Endothelial cell (in vitro differentiated cells): ENCODE data around the gene FGD3. TPM values are rescaled to one million over a fixed set of nuclear protein-coding genes. Genes with fewer than 3 reads are reported as not detected.

Source experiments
- DNase-seq: peaks from one replicate; pipeline ENCODE4 v3.0.0; 2021; ENCODE audit warnings: low spot score
- H3K27ac Mint-ChIP-seq: one replicate; pipeline ENCODE4 v1.8.0; 2021; ENCODE audit warnings: mixed read lengths, inconsistent platforms; ENCODE audit not compliant: unreplicated experiment
- H3K27me3 Mint-ChIP-seq: one replicate; pipeline ENCODE4 v1.8.0; 2021; ENCODE audit warnings: mild to moderate bottlenecking, moderate library complexity, mixed read lengths, inconsistent platforms; ENCODE audit not compliant: unreplicated experiment
- H3K36me3 Mint-ChIP-seq: one replicate; pipeline ENCODE4 v1.8.0; 2021; ENCODE audit warnings: mild to moderate bottlenecking, low read depth, mixed read lengths, inconsistent platforms; ENCODE audit not compliant: unreplicated experiment
- H3K4me1 Mint-ChIP-seq: one replicate; pipeline ENCODE4 v1.8.0; 2021; ENCODE audit warnings: mild to moderate bottlenecking, mixed read lengths, inconsistent platforms; ENCODE audit not compliant: unreplicated experiment
- H3K4me3 Mint-ChIP-seq: one replicate; pipeline ENCODE4 v1.8.0; 2021; ENCODE audit warnings: mild to moderate bottlenecking, mixed read lengths, inconsistent platforms; ENCODE audit not compliant: unreplicated experiment
- H3K9me3 Mint-ChIP-seq: one replicate; pipeline ENCODE4 v1.8.0; 2021; ENCODE audit warnings: mixed read lengths, inconsistent platforms; ENCODE audit not compliant: unreplicated experiment
- CTCF ChIP-seq: fragments of 200-600 bp; sonication (generic); IDR thresholded peaks from one replicate; pipeline ENCODE4 v1.5.0; 2021; ENCODE audit warnings: antibody characterized with exemption; ENCODE audit not compliant: unreplicated experiment
- total RNA-seq: library from RNA; stranded (reverse); fragmentation: NEBNext Ultra II Directional; extraction: Animal tissue kit (Norgen Biotek cat#: 25700); gene quantifications from one replicate; pipeline ENCODE4 v1.2.1, GENCODE V29; 2021; ENCODE audit not compliant: unreplicated experiment

FGD3 gene
- total RNA-seq, 1 donor from 2014 or later, result 1.1 TPM

- DNase-seq, result no peak
- Mint-ChIP-seq H3K4me1 (no peaks in the 10 kb centered on the region), H3K9me3 (no peaks in the 10 kb centered on the region), H3K36me3 (no peaks in the 10 kb centered on the region), H3K27ac (no peak overlapping the region), H3K27me3 (peaks cover 3% of the 10 kb centered on the region), H3K4me3 (no peak overlapping the region)
- TF ChIP-seq CTCF, result no peak
Observed at GRCh38 chr9:93007529-93008058, 60.3 kb downstream of the FGD3 start.

- Mint-ChIP-seq H3K4me3 (no peak overlapping the region), H3K36me3 (no peaks in the 10 kb centered on the region), H3K27ac (no peak overlapping the region), H3K9me3 (no peaks in the 10 kb centered on the region), H3K27me3 (peaks cover 3% of the 10 kb centered on the region), H3K4me1 (no peaks in the 10 kb centered on the region)
- no peak for DNase-seq
- no peak for TF ChIP-seq CTCF
Observed at GRCh38 chr9:93008457-93008856, 61.1 kb downstream of the FGD3 start.

- Mint-ChIP-seq H3K9me3 (no peaks in the 10 kb centered on the region), H3K27ac (no peak overlapping the region), H3K4me3 (no peak overlapping the region), H3K27me3 (peaks cover 3% of the 10 kb centered on the region), H3K4me1 (no peaks in the 10 kb centered on the region), H3K36me3 (no peaks in the 10 kb centered on the region)
- no peak for DNase-seq
- TF ChIP-seq CTCF, result no peak
Observed at GRCh38 chr9:93009337-93010015, 62.2 kb downstream of the FGD3 start.

- no peak for DNase-seq
- no peaks in the 10 kb centered on the region for H3K9me3 Mint-ChIP-seq
- H3K4me1 Mint-ChIP-seq, result no peaks in the 10 kb centered on the region
- no peak for TF ChIP-seq CTCF
- H3K27ac Mint-ChIP-seq, result no peak overlapping the region
- peaks cover 3% of the 10 kb centered on the region for H3K27me3 Mint-ChIP-seq
- no peaks in the 10 kb centered on the region for H3K36me3 Mint-ChIP-seq
- no peak overlapping the region for H3K4me3 Mint-ChIP-seq
Observed at GRCh38 chr9:93010056-93010455, 62.7 kb downstream of the FGD3 start.

GRCh38 chr9:93010704-93011103, 63.4 kb downstream of the FGD3 start:
- Mint-ChIP-seq H3K36me3 (no peaks in the 10 kb centered on the region), H3K27me3 (peaks cover 3% of the 10 kb centered on the region), H3K9me3 (no peaks in the 10 kb centered on the region), H3K4me3 (no peak overlapping the region), H3K27ac (no peak overlapping the region), H3K4me1 (no peaks in the 10 kb centered on the region)
- no peak for DNase-seq
- TF ChIP-seq CTCF, result no peak
